HG02642 (cell line): ENCODE results near the gene METTL1.
A peak's percentile ranks its signal among the peaks of the same experiment; 100 is the strongest.

Experiments
- ATAC-seq: cut with Tn5 transposase; IDR thresholded peaks from one replicate; pipeline ENCODE4 v1.9.1; 2021; ENCODE audit warnings: mild to moderate bottlenecking; ENCODE audit not compliant: unreplicated experiment, poor library complexity

METTL1 gene

GRCh38 chr12:57755454-57756372, 16.2 kb downstream of the METTL1 start:
- ATAC-seq = no peak

- ATAC-seq = no peak
These were observed 16.8 kb downstream of the METTL1 start for GRCh38 chr12:57755194-57755453.

DNA sequence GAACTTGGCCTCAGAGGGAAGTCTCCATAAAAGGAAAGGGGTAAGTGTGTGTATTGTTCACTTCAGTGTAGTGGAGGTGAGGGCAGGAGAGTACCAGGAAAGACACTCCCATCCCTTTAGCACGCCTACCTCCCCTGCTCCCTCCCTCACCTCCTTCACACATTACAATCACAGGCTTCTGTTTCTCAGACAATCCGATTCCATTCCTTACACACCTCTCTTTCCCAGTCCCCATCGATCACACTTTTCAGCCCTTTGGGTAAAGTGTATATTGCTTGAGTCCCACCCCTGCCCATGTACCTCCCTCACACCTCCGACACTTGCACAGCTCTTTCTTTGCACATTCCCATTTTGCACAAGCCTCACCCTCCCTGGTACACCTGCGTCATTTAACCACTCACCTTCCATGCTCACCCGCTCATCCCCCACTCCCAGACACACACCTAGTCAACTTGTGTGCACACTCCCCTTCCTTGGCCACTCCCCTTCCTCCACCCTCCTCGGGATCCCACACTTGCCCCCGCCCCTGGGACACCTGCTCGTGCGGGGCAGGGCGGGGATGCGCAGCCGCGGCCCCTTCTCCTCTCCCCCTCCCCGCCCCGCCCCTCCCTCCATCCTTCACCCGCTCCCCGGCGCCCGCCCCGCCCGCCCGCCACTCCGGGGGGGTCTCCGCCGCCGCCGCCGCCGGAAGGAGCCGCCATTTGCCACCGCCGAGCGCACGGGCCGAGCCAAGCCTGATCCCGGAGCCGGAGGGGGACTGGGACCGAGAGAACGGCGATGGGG, 17.3 kb downstream of the METTL1 start, which contains the start of gene MARCHF9:
Gene MARCHF9, plus strand, starts transcription at position 693 of the 783 bp plus-strand sequence. CDS start 426 bp downstream, outside the sequence.
- ATAC-seq = peak; percentile 34

GRCh38 chr12:57753756-57754337, 18.1 kb downstream of the METTL1 start:
- ATAC-seq = no peak

- ATAC-seq = no peak
These were observed 19.3 kb downstream of the METTL1 start for GRCh38 chr12:57752668-57753000.

DNA sequence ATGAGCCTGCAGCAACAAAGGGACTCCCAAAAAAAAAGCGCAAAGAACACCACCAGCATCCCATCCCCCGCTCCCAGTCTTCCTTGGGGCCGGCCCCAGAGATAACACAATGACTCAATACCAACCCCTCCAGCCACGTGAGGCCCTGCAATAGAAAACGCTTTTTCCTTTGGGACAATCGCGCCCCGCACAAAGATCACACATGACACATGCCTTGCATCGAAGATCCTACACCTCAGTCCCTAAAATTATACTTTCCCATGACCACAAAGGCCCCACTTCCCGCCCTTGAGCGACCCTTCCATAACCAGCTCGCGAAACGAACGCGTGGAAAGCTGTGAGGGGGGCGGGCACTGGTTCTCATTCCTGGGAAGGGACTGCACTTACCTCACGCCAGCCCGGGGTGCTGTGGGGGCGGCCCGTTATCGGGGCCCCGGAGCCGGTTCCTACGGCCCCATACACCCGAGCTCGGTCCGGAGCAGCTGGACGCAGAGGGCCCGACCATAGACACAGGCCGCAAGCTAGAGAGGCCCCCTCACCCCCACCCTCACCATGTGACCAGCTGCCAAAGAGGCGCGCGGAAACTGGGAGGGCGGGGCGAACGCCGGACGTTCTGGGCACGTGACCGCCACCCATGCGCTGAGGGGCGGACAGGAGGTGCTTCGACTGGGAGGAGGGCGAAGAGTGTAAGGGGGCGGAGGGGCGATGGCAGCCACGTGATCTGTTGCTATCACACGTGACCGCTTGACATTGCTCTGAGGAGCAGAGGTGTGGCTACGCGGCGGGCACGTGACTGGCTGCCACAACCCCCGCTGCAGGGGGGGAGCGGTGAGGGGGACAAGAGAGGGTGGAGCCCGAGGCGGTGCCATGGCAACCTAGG, 19.9 kb downstream of the METTL1 start, which contains the start of gene CDK4:
Gene CDK4, minus strand, starts transcription at position 523 of the 880 bp plus-strand sequence. CDS start 593 bp downstream, outside the sequence.
- ATAC-seq = peak; percentile 82

- no peak for ATAC-seq
These were observed 20.5 kb downstream of the METTL1 start for GRCh38 chr12:57751432-57751787.

GRCh38 chr12:57750561-57751431, 21.1 kb downstream of the METTL1 start:
- no peak for ATAC-seq

DNA sequence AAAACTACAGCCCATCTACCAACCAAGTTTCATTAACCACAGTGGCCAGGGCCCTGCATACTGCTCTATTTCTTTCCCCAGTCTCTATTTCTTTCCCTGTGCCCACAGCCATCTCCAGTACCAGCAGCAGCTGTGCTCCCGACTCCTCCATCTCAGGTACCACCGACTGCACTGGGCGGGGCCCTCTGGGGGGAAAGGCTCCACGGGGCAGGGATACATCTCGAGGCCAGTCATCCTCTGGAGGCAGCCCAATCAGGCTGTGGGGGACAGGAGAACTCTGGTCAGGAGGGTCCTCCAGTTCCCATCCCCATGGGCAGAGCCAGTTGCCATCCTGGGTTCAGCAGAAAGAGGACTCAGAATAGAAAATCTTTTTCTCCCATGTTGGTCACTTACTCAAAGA, 22.8 kb downstream of the METTL1 start:
- ATAC-seq = no peak

DNA sequence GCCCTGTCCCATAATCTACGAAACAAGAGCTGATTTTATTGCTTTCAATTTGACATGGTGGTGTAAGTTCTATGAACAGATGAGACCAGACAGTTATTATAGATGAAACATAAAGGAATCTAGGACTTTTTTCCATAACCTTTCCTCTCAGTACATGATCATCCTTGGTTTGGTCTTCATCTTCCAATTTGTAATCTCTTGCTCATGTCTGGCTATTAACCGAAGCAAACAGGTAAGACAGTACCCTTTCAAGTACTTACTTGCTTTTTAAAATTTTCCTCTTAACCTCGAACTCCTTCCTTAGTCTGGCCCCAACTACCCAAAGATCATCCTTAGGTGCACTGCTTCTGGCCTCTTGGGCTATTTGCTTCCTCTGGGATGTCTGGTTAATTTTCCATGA, 25.9 kb downstream of the METTL1 start:
- ATAC-seq = no peak

GRCh38 chr12:57745485-57745881, 26.4 kb downstream of the METTL1 start:
- ATAC-seq = no peak

DNA sequence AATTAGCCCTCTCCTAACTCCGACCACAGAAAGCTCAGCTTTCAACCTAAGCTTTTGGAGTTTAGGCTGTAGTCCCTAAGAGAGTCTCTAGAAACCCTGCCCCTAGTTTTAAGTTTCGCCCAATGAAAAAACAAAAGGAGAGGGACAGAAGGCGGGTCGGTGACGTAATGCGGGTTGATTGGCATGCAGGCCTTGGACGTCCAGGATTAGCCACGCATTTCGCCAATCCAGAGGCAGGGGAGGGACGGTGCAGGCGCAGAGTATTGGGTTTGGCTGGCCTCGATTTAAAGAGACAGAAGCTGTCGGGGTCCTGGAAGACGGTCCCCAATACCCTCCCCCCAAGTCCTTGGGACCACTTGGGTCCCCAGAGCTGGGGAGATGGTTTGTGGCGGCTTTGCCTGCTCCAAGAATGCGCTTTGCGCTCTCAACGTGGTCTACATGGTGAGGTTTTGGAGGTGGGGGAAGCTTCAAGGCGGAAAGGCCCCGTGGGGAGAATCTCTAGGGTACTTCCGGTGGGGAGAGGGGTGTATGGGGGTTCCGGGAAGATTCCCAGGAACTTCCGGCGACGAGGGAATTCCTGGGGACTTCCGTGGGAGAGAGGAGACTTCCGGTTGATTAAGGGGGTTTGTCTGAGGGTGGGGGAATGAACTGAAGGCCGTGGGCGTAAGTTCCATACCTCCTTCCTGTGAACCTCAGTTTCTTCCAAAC, 27.0 kb downstream of the METTL1 start, which contains the start of gene TSPAN31:
Gene TSPAN31, plus strand, starts transcription at position 263 of the 708 bp plus-strand sequence. Its CDS starts 116 bp downstream, at position 379.
- ATAC-seq = peak; percentile 89

GRCh38 chr12:57744194-57744776, 27.6 kb downstream of the METTL1 start:
- peak; percentile 38 for ATAC-seq

DNA sequence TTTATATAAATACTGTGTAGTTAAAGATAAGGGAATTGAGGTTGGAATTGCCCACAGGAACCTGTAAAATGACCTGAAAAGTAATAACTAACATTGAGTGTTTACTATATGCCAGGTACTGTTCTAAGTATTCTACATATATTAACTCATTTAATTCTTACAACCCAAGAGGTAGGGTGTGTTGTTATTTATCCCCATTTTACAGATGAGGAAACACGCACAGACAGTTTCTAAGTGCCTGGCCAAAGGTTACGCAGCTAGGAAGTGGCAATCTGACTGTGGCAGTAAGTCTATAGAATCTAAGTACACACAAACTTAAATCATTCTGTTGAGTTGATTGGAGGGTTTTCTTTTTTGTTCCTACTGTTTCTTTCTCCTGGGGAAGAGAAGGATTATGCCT, 28.1 kb downstream of the METTL1 start:
- ATAC-seq = no peak

DNA sequence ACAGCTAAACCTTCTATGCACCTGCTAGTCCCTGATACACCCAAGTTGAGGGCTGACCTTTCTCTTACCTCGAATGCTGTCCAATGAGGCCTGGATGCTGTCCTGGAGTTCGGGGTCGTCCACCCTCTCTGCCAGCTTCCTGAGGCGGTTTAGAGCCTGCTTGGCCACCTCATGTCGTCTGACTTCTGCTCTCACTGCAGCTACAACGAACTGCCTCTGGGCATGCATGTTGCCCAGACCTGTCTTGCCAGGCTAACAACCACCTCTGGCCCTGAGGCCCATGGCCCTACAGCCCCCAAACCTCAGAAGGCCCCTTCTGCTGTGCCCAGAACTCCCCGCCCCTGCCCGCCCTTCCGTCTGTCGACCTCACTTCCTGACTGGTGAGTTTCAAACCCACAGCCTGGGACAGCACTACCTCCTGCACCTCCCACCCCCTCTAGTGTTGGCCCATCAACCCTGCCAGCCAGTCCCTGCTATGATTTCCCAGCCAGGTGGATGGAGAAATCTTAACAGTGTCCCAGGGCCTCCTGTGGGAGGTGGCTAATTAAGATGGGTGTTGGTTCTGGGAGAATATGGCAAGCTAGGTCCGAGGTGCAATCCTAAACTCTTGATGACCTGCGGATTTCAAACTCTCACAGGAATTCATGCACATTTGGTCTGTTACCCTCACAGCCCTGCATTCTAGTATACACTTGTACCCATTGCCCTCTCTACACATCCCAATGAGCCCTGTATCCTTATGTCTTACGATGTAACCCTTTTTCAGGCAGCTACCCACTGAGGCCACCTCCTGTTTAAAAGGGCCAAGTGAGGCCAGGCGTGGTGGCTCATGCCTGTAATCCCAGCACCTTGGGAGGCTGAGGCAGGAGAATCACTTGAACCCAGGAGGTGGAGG, 29.8 kb downstream of the METTL1 start:
- ATAC-seq = peak; percentile 61

DNA sequence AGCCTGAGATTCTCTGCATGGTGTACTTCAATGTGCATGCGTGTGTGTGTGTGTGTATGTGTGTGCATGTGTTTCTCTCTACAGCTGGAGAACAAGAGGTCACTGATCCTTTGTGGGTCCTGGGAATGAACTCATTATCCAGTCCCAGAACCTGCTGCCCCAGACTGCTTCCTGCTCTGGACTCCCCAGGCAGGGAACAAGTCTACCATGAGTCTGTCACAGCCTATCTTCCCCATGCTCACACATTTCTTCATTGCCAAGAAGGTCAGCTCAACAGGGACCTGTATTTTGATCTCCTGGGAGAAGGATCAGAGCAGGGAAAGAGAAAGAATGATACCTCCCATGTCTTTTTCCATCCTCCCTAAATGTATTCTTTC, 30.5 kb downstream of the METTL1 start:
- ATAC-seq = no peak
